ENCODE results near the gene ACVR2A.

ACVR2A gene

GRCh38 chr2:147844697-147845410 lies at the start of gene ACVR2A:
Gene ACVR2A (plus strand): TSS chr2:147845029. CDS start chr2:147845153, 124 bp downstream.
- peak within 1 kb of the TSS; percentile 94 for H3K27ac ChIP-seq
- no peak for DNase-seq (ENCODE audit: low read depth, low spot score)

GRCh38 chr2:147800316-147800715 lies 44.5 kb upstream of the ACVR2A start:
- no peak for DNase-seq (ENCODE audit: low read depth, low spot score)

GRCh38 chr2:147806846-147807245 lies 38.0 kb upstream of the ACVR2A start:
- DNase-seq (ENCODE audit: low read depth, low spot score): no peak
- H3K27ac ChIP-seq: peak overlapping the region; percentile 6

More at GRCh38 chr2:147800316-147800715, 44.5 kb upstream of the ACVR2A start:
- no peak overlapping the region for H3K27ac ChIP-seq

GRCh38 chr2:147808520-147808919 lies 36.3 kb upstream of the ACVR2A start:
- no peak overlapping the region for H3K27ac ChIP-seq
- no peak for DNase-seq (ENCODE audit: low read depth, low spot score)

GRCh38 chr2:147810883-147811765 lies 33.7 kb upstream of the ACVR2A start:
- peak; percentile 29 for DNase-seq (ENCODE audit: low read depth, low spot score)
- H3K27ac ChIP-seq: peak overlapping the region; percentile 29

- no peak for DNase-seq (ENCODE audit: low read depth, low spot score)
- H3K27ac ChIP-seq: no peak overlapping the region
These were observed 26.1 kb upstream of the ACVR2A start for GRCh38 chr2:147818741-147819140.

- DNase-seq (ENCODE audit: low read depth, low spot score): no peak
- no peak overlapping the region for H3K27ac ChIP-seq
These were observed 20.2 kb upstream of the ACVR2A start for GRCh38 chr2:147824620-147825019.

- no peak for DNase-seq (ENCODE audit: low read depth, low spot score)
- H3K27ac ChIP-seq: no peak overlapping the region
These were observed 18.3 kb upstream of the ACVR2A start for GRCh38 chr2:147826278-147827087.

- DNase-seq (ENCODE audit: low read depth, low spot score): no peak
These were observed 17.8 kb upstream of the ACVR2A start for GRCh38 chr2:147827088-147827375.

GRCh38 chr2:147829106-147829505 lies 15.7 kb upstream of the ACVR2A start:
- DNase-seq (ENCODE audit: low read depth, low spot score): no peak
- no peak overlapping the region for H3K27ac ChIP-seq

More at GRCh38 chr2:147827088-147827375, 17.8 kb upstream of the ACVR2A start:
- no peak overlapping the region for H3K27ac ChIP-seq

- no peak for DNase-seq (ENCODE audit: low read depth, low spot score)
- H3K27ac ChIP-seq: no peak overlapping the region
These were observed 8.7 kb upstream of the ACVR2A start for GRCh38 chr2:147836099-147836498.

- H3K27ac ChIP-seq: peak overlapping the region; percentile 94
These were observed 1.4 kb upstream of the ACVR2A start for GRCh38 chr2:147843391-147843863.

GRCh38 chr2:147843864-147844696 lies 749 bp upstream of the ACVR2A start:
- peak overlapping the region; percentile 94 for H3K27ac ChIP-seq
- DNase-seq (ENCODE audit: low read depth, low spot score): peak; percentile 45

More at GRCh38 chr2:147843391-147843863, 1.4 kb upstream of the ACVR2A start:
- no peak for DNase-seq (ENCODE audit: low read depth, low spot score)

- peak overlapping the region; percentile 94 for H3K27ac ChIP-seq
- no peak for DNase-seq (ENCODE audit: low read depth, low spot score)
These were observed 662 bp downstream of the ACVR2A start for GRCh38 chr2:147845411-147845971.

GRCh38 chr2:147846412-147847081 lies 1.7 kb downstream of the ACVR2A start:
- no peak overlapping the region for H3K27ac ChIP-seq
- no peak for DNase-seq (ENCODE audit: low read depth, low spot score)

- DNase-seq (ENCODE audit: low read depth, low spot score): no peak
- no peak overlapping the region for H3K27ac ChIP-seq
These were observed 3.0 kb downstream of the ACVR2A start for GRCh38 chr2:147847746-147848391.

GRCh38 chr2:147850838-147851237 lies 6.0 kb downstream of the ACVR2A start:
- no peak for DNase-seq (ENCODE audit: low read depth, low spot score)
- no peak overlapping the region for H3K27ac ChIP-seq

- H3K27ac ChIP-seq: no peak overlapping the region
- DNase-seq (ENCODE audit: low read depth, low spot score): no peak
These were observed 6.6 kb downstream of the ACVR2A start for GRCh38 chr2:147851244-147851930.
